K562 (cell line): Measurements from ENCODE around the gene CGREF1. TPM values are rescaled to one million over a fixed set of nuclear protein-coding genes. Genes with fewer than 3 reads are reported as not detected.

ENCODE experiments used
- COPS2 ChIP-seq: fragments of 450-650 bp; conservative IDR thresholded peaks from 2 replicates; pipeline ENCODE4 v1.6.1; 2016; ENCODE audit warnings: mild to moderate bottlenecking, moderate library complexity
- CREB3 ChIP-seq: fragments of 450-650 bp; conservative IDR thresholded peaks from 2 replicates; pipeline ENCODE4 v1.6.1; 2016; ENCODE audit warnings: missing genetic modification characterization, low read depth, mild to moderate bottlenecking, missing compliant biosample characterization, moderate library complexity
- CTCFL ChIP-seq: IDR thresholded peaks from 2 replicates; pipeline ENCODE4 v1.6.1; 2011; ENCODE audit warnings: borderline replicate concordance, low read depth, mild to moderate bottlenecking, moderate library complexity, low read length; ENCODE audit not compliant: insufficient read depth, poor library complexity, severe bottlenecking
- ETS1 ChIP-seq: conservative IDR thresholded peaks from 2 replicates; pipeline ENCODE4 v1.6.1; 2011; ENCODE audit warnings: low read depth, mild to moderate bottlenecking, low read length; ENCODE audit not compliant: control insufficient read depth
- FOS ChIP-seq: IDR thresholded peaks from 3 replicates; pipeline ENCODE4 v1.6.1; 2011; ENCODE audit not compliant: insufficient read length; ENCODE audit errors: extremely low read depth
- KDM4B ChIP-seq, 2 experiments: fragments of 450-650 bp in 1 of 2; sonication (generic) in 1 of 2; IDR thresholded peaks; 2 replicates each; pipeline ENCODE4 v1.6.1; 2016 to 2017; ENCODE audit warnings: borderline replicate concordance in 2 of 2, antibody characterized with exemption in 1 of 2, low read depth in 1 of 2, mild to moderate bottlenecking in 1 of 2
- MCM2 ChIP-seq: fragments of 450-650 bp; IDR thresholded peaks from 2 replicates; pipeline ENCODE4 v1.6.1; 2017; ENCODE audit warnings: low read depth, mild to moderate bottlenecking
- NR2C2 ChIP-seq, 2 experiments: fragments of 200-800 bp in 1 of 2; sonication (Bioruptor generic) in 1 of 2; sonication (generic) in 1 of 2; formaldehyde crosslinking in 1 of 2; IDR thresholded peaks; 2 replicates each; pipeline versions ENCODE4 v1.6.1 to v1.8.0; 2016 to 2022; ENCODE audit warnings: mild to moderate bottlenecking in 1 of 2, missing compliant biosample characterization in 1 of 2, missing genetic modification characterization in 1 of 2, missing genetic modification reagents in 1 of 2
- RBFOX2 ChIP-seq: fragments of 200-400 bp; formaldehyde crosslinking; IDR thresholded peaks from 2 replicates; pipeline ENCODE4 v1.6.1; 2017; ENCODE audit warnings: low read depth, mild to moderate bottlenecking, low read length, moderate library complexity
- RUNX1 ChIP-seq: sonication (generic); IDR thresholded peaks from 2 replicates; pipeline ENCODE4 v1.6.1; 2016; ENCODE audit warnings: antibody characterized with exemption, low read depth
- SOX6 ChIP-seq: fragments of 450-650 bp; IDR thresholded peaks from 2 replicates; pipeline ENCODE4 v1.6.1; 2014; ENCODE audit warnings: mild to moderate bottlenecking
- ZFX ChIP-seq: sonication (generic); formaldehyde crosslinking; IDR thresholded peaks from 2 replicates; pipeline ENCODE4 v1.8.0; 2022; ENCODE audit warnings: mild to moderate bottlenecking, missing genetic modification reagents, moderate library complexity
- ZNF143 ChIP-seq: sonication (generic); formaldehyde crosslinking; IDR thresholded peaks from 2 replicates; pipeline ENCODE4 v1.9.0; 2022; ENCODE audit warnings: mild to moderate bottlenecking, missing genetic modification reagents
- ZNF277 ChIP-seq: fragments of 250-450 bp; sonication (Bioruptor Pico); IDR thresholded peaks from 2 replicates; pipeline ENCODE4 v1.8.0; 2022; ENCODE audit warnings: inconsistent platforms, mild to moderate bottlenecking, moderate library complexity, borderline replicate concordance
- ZNF280A ChIP-seq: fragments of 450-650 bp; IDR thresholded peaks from 2 replicates; pipeline ENCODE4 v1.6.1; 2018; ENCODE audit warnings: mild to moderate bottlenecking, low read depth; ENCODE audit not compliant: partially characterized antibody
- polyA plus RNA-seq, 8 experiments: library from polyadenylated mRNA; depleted of rRNA in 4 of 8; stranded (reverse) in 5 of 8; unstranded in 3 of 8; fragments of >200 nt; fragmentation: Nextera tagmentation in 2 of 8; fragmentation: Illumina TruSeq in 1 of 8; extraction: Ambion mirVana in 2 of 8; extraction: Trizol in 1 of 8; gene quantifications; 2 replicates each; pipeline versions ENCODE4 v1.2.1 to v1.2.3, GENCODE V29; 2011 to 2014; ENCODE audit warnings: inconsistent platforms in 1 of 8, missing spikeins in 1 of 8
- total RNA-seq, 7 experiments: library from RNA; depleted of rRNA in 6 of 7; stranded (reverse); fragments of >200 nt in 6 of 7; fragmentation: Illumina TruSeq in 2 of 7; extraction: Trizol in 2 of 7; gene quantifications; 2 replicates each; pipeline versions ENCODE4 v1.2.1 to v1.2.3, GENCODE V29; 2011 to 2021; ENCODE audit warnings: low replicate concordance in 1 of 7

The CGREF1 gene
- total and polyA plus RNA-seq, 9 of the 15 experiments (the other 6 are each of a cell fraction or from before 2014, with no cell fraction given): 0.07 to 0.50 (median 0.37) TPM

GRCh38 chr2:27086090-27086723, 32.7 kb downstream of the CGREF1 start (continued):
- TF ChIP-seq COPS2 (no peak), ZNF143 (CRISPR knock-in tag) (0 out of 2 replicates have a peak, but pooled peaks have one; percentile 43), ETS1 (peak; percentile 77; the same call in 1 of the 2 replicates), FOS (no peak), ZNF277 (no peak), SOX6 (0 out of 2 replicates have a peak, but pooled peaks have one; percentile 49), NR2C2 (CRISPR knock-in tag; IDR thresholded peaks at IDR 0.05) (no peak; the same call in 1 of the 2 replicates), NR2C2 (tag; IDR thresholded peaks at IDR 0.05) (0 out of 2 replicates have a peak, but pooled peaks have one; percentile 35), MCM2 (no peak), CREB3 (tag) (no peak), RBFOX2 (peak; percentile 84), RUNX1 (no peak), CTCFL (peak; percentile 96), KDM4B (IDR thresholded peaks at IDR 0.05; ENCODE audit: borderline replicate concordance in 2 of 2, low read depth in 1 of 2) (peak in 1 of 2 experiments; percentile 32; a peak in 1 of 4 replicates), ZFX (CRISPR knock-in tag) (peak; percentile 67), ZNF280A (no peak)
